ENCODE measurements around the gene XBP1.

DNA sequence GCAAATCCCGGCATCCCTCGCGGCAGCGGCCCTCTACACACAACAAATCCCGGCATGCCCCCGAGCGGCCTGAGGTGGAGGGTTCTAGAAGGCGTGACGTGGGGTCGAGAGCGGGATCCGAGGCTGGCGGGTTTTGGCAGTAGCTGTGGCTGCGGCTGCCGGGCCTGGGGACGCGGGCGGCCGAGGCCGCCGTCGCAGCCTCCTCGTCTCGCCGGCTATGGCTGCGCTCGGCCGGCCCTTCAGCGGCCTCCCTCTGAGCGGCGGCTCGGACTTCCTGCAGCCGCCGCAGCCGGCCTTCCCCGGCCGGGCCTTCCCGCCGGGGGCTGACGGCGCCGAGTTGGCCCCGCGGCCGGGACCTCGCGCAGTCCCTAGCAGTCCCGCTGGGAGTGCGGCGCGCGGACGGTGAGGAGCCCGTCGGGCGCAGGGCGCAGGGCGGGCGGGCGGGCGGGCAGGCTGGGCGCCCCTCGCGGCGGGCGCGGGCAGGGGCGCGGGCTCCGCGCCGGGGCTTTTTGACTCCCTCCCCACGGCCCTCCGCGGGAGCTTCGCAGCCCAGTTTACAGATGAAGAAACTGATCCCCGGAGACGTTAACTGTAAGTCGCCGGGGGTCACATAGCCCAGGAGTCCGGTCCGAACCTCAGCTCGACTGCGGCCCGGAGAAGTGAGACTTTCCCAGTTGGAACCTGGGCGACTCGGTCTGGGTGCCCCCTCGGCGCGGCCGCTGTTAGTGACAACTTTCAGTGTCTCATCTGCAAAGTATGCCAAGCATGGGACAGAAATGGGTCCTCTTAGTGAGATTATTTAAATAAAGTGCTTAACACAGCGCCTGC, 27.5 kb downstream of the XBP1 start, which contains the start of gene CCDC117:
- TF ChIP-seq, protein P1, sequence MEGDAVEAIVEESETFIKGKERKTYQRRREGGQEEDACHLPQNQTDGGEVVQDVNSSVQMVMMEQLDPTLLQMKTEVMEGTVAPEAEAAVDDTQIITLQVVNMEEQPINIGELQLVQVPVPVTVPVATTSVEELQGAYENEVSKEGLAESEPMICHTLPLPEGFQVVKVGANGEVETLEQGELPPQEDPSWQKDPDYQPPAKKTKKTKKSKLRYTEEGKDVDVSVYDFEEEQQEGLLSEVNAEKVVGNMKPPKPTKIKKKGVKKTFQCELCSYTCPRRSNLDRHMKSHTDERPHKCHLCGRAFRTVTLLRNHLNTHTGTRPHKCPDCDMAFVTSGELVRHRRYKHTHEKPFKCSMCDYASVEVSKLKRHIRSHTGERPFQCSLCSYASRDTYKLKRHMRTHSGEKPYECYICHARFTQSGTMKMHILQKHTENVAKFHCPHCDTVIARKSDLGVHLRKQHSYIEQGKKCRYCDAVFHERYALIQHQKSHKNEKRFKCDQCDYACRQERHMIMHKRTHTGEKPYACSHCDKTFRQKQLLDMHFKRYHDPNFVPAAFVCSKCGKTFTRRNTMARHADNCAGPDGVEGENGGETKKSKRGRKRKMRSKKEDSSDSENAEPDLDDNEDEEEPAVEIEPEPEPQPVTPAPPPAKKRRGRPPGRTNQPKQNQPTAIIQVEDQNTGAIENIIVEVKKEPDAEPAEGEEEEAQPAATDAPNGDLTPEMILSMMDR (IDR thresholded peaks at IDR 0.05; ENCODE audit: extremely low read depth in 1 of 2, insufficient read depth in 1 of 2, low read depth in 1 of 2, low read length in 2 of 2): peak; percentile 28 to 37
- TF ChIP-seq, protein P2, sequence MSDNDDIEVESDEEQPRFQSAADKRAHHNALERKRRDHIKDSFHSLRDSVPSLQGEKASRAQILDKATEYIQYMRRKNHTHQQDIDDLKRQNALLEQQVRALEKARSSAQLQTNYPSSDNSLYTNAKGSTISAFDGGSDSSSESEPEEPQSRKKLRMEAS (IDR thresholded peaks at IDR 0.05; ENCODE audit: insufficient read depth, insufficient read length): peak; percentile 38
- TF ChIP-seq MYC (IDR thresholded peaks at IDR 0.05; ENCODE audit: low read depth, low read length) (no peak), EZH2 (IDR thresholded peaks at IDR 0.05; ENCODE audit: borderline replicate concordance, low read depth, low read length, severe bottlenecking) (no peak), POLR2AphosphoS5 (IDR thresholded peaks at IDR 0.05; ENCODE audit: insufficient read depth, low read depth, low read length) (peak; percentile 93), POLR2A (IDR thresholded peaks at IDR 0.05; ENCODE audit: low read depth, low read length) (peak; percentile 93), JUN (IDR thresholded peaks at IDR 0.05; ENCODE audit: borderline replicate concordance, insufficient read depth, insufficient read length, low read depth) (no peak), FOS (IDR thresholded peaks at IDR 0.05; ENCODE audit: borderline replicate concordance, insufficient read depth, low read length) (no peak)

All from endothelial cell of umbilical vein (primary cell).